CD4-positive, CD25-positive, alpha-beta regulatory T cell (primary cell): Measurements from ENCODE around the gene LARGE2. TPM values are rescaled to one million over a fixed set of nuclear protein-coding genes. Genes with fewer than 3 reads are reported as not detected.

Experiments used
- ATAC-seq, 2 donors: fragments of 150-1000 bp; cut with Tn5 transposase; one replicate each; pipeline ENCODE4 v1.10.0; 2021; ENCODE audit warnings: low read depth in 2 of 2, moderate number of reproducible peaks in 2 of 2, moderate library complexity in 1 of 2
- DNase-seq, 3 donors: peaks; one replicate each; pipeline versions ENCODE4 v3.0.0 to v3.0.0-alpha.2; 2012 to 2022; ENCODE audit warnings: mixed read lengths in 1 of 3
- H3K27ac ChIP-seq: one replicate; pipeline ENCODE4 v1.7.0; 2013; ENCODE audit warnings: mild to moderate bottlenecking, low read length; ENCODE audit not compliant: insufficient read depth, poor library complexity, severe bottlenecking
- H3K27me3 ChIP-seq: one replicate; pipeline ENCODE4 v1.7.0; 2013; ENCODE audit warnings: low read length; ENCODE audit not compliant: control insufficient read depth, insufficient read depth
- H3K36me3 ChIP-seq: one replicate; pipeline ENCODE4 v1.7.0; 2013; ENCODE audit warnings: mild to moderate bottlenecking, low read length, moderate library complexity; ENCODE audit not compliant: control insufficient read depth, insufficient read depth
- H3K4me1 ChIP-seq: 2 replicates; pipeline ENCODE4 v1.7.0; 2013; ENCODE audit warnings: mild to moderate bottlenecking, low read length; ENCODE audit not compliant: insufficient read depth, control insufficient read depth, poor library complexity, severe bottlenecking
- H3K4me3 ChIP-seq: one replicate; pipeline ENCODE4 v1.7.0; 2013; ENCODE audit warnings: low read depth, mild to moderate bottlenecking, low read length, moderate library complexity
- H3K9me3 ChIP-seq, 2 experiments: 1 replicate in 1 of 2; 2 replicates in 1 of 2; pipeline ENCODE4 v1.7.0; 2013; ENCODE audit warnings: low read length in 2 of 2, mild to moderate bottlenecking in 1 of 2, moderate library complexity in 1 of 2; ENCODE audit not compliant: control insufficient read depth in 2 of 2
- H3K27ac Mint-ChIP-seq, 3 donors: one replicate each; pipeline ENCODE4 v1.8.0; 2020 to 2022; ENCODE audit warnings: mild to moderate bottlenecking in 3 of 3, mixed read lengths in 3 of 3, moderate library complexity in 2 of 3
- H3K27me3 Mint-ChIP-seq: one replicate; pipeline ENCODE4 v1.8.0; 2022; ENCODE audit warnings: mild to moderate bottlenecking, mixed read lengths
- H3K36me3 Mint-ChIP-seq: one replicate; pipeline ENCODE4 v1.8.0; 2020; ENCODE audit warnings: mixed read lengths
- H3K4me1 Mint-ChIP-seq, 4 donors: one replicate each; pipeline ENCODE4 v1.8.0; 2020 to 2022; ENCODE audit warnings: mixed read lengths in 4 of 4, mild to moderate bottlenecking in 1 of 4
- H3K4me3 Mint-ChIP-seq, 4 donors: one replicate each; pipeline ENCODE4 v1.8.0; 2020 to 2022; ENCODE audit warnings: mild to moderate bottlenecking in 4 of 4, mixed read lengths in 4 of 4, moderate library complexity in 3 of 4
- H3K9me3 Mint-ChIP-seq, 7 donors: one replicate each; pipeline ENCODE4 v1.8.0; 2020 to 2022; ENCODE audit warnings: mixed read lengths in 7 of 7, mild to moderate bottlenecking in 3 of 7, moderate library complexity in 2 of 7
- polyA plus RNA-seq, 4 donors: library from polyadenylated mRNA; unstranded; fragments of 300-500 nt; fragmentation: Illumina TruSeq; gene quantifications; one replicate each; pipeline ENCODE4 v1.2.3, GENCODE V29; 2021
- total RNA-seq: library from RNA; stranded (reverse); gene quantifications from one replicate; pipeline ENCODE4 v1.2.3, GENCODE V29; 2022

The LARGE2 gene
- total and polyA plus RNA-seq, 5 donors from 2014 or later, result 0.65 to 4.2 (median 1.5) TPM

GRCh38 chr11:45930031-45930794 lies 7.8 kb downstream of the LARGE2 start:
- Histone ChIP-seq H3K9me3 (no peaks in the 10 kb centered on the region), H3K27me3 (no peaks in the 10 kb centered on the region), H3K36me3 (peaks cover 23% of the 10 kb centered on the region), H3K27ac (peak overlapping the region; percentile 70), H3K4me1 (peaks cover 36% of the 10 kb centered on the region), H3K4me3 (peak overlapping the region; percentile 41)
- peak overlapping the region; percentile 54 to 87 (median 72) for H3K4me3 Mint-ChIP-seq
- H3K9me3 Mint-ChIP-seq, result no peaks in the 10 kb centered on the region
- peak in 2 of 3 donors; percentile 42 to 84 for DNase-seq
- H3K27ac Mint-ChIP-seq, result peak overlapping the region; percentile 87 to 97 (median 97)
- peaks cover 6 to 44% (median 20%) of the 10 kb centered on the region in 4 donors for H3K4me1 Mint-ChIP-seq
- peak; percentile 71 to 75 for ATAC-seq
- no peaks in the 10 kb centered on the region for H3K27me3 Mint-ChIP-seq
- peaks cover 16% of the 10 kb centered on the region for H3K36me3 Mint-ChIP-seq

DNA sequence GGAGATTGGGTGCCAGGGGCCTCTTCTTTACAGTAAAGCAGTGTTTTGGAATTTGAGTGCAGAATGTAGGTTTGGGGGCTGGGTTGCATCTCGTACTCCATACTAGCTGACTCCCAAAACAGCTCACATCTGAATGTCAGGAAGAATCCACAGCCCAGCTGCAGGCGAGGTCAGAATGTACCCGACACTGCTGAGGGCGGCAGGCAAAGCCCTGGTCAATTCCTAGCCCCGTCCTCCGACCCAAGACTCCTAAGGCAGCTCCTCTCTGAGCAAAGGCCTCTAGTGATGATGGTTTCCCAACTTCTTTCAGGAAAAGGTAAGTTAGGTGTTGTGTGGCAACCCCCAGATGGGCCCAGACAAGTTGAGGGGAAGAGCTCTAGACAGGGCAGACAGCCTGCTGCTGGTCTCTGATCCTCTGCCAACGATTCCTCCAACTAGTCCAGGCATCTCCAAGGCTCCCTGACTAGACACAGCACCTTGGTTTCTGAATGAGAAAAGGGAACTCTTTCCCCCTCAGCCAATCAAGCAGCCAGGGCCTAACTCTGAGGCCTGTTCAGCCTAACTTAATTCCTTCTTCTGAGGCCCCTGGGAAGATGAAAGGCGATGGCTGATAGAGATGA lies 8.6 kb downstream of the LARGE2 start:
- H3K4me3 ChIP-seq, result no peak overlapping the region
- peak overlapping the region; percentile 70 for H3K27ac ChIP-seq
- peak overlapping the region in 2 of 4 donors; percentile 16 to 76 for H3K4me3 Mint-ChIP-seq
- H3K9me3 Mint-ChIP-seq, result no peaks in the 10 kb centered on the region
- peaks cover 31% of the 10 kb centered on the region for H3K36me3 ChIP-seq
- no peaks in the 10 kb centered on the region for H3K27me3 Mint-ChIP-seq
- no peak for ATAC-seq
- H3K9me3 ChIP-seq, result no peaks in the 10 kb centered on the region
- peak overlapping the region; percentile 78 to 92 (median 85) for H3K27ac Mint-ChIP-seq
- DNase-seq, result no peak
- H3K4me1 Mint-ChIP-seq, result peaks cover 6 to 44% (median 20%) of the 10 kb centered on the region in 4 donors
- H3K4me1 ChIP-seq, result peaks cover 36% of the 10 kb centered on the region
- H3K27me3 ChIP-seq, result no peaks in the 10 kb centered on the region
- H3K36me3 Mint-ChIP-seq, result peaks cover 16% of the 10 kb centered on the region

DNA sequence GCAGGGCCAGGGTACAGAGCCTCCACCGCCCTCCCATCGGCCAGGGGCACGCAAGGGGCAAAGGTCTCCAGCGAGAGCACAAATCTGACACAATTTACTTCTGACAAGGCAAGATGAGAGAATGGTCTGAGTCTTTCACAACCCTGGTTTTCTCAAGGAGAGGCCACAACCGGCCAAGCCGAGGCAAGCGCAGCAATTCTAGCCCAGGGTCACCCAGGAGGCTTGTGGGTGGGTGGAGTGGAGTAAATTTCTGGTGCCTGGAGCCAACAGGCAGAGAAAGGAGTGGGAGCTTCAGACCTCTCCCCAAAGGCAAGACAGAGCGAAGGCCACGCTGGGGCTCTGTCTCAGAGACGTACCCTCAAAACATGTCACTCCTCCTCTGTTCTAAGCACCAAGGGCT lies 9.3 kb downstream of the LARGE2 start:
- H3K4me1 ChIP-seq, result peaks cover 36% of the 10 kb centered on the region
- H3K4me3 Mint-ChIP-seq, result peak overlapping the region in 2 of 4 donors; percentile 13 to 26
- peaks cover 6 to 44% (median 20%) of the 10 kb centered on the region in 4 donors for H3K4me1 Mint-ChIP-seq

GRCh38 chr11:45932217-45932616 lies 9.8 kb downstream of the LARGE2 start:
- ATAC-seq, result no peak
- H3K36me3 Mint-ChIP-seq, result peaks cover 24% of the 10 kb centered on the region
- H3K4me1 ChIP-seq, result peaks cover 35% of the 10 kb centered on the region
- peaks cover 6 to 42% (median 20%) of the 10 kb centered on the region in 4 donors for H3K4me1 Mint-ChIP-seq
- H3K9me3 ChIP-seq, result no peaks in the 10 kb centered on the region
- peak overlapping the region in 2 of 3 donors; percentile 25 to 85 for H3K27ac Mint-ChIP-seq
- H3K36me3 ChIP-seq, result peaks cover 41% of the 10 kb centered on the region
- H3K4me3 Mint-ChIP-seq, result peak overlapping the region in 2 of 4 donors; percentile 15
- H3K27ac ChIP-seq, result no peak overlapping the region
- DNase-seq, result no peak
- no peaks in the 10 kb centered on the region for H3K27me3 Mint-ChIP-seq
- H3K4me3 ChIP-seq, result no peak overlapping the region
- no peaks in the 10 kb centered on the region for H3K27me3 ChIP-seq
- no peaks in the 10 kb centered on the region for H3K9me3 Mint-ChIP-seq

More for the DNA sequence above, 9.3 kb downstream of the LARGE2 start:
- peaks cover 19% of the 10 kb centered on the region for H3K36me3 Mint-ChIP-seq
- ATAC-seq (no peak), DNase-seq (no peak)
- Histone ChIP-seq H3K27me3 (no peaks in the 10 kb centered on the region), H3K4me3 (no peak overlapping the region), H3K9me3 (no peaks in the 10 kb centered on the region), H3K36me3 (peaks cover 36% of the 10 kb centered on the region), H3K27ac (peak overlapping the region; percentile 70)
- no peaks in the 10 kb centered on the region for H3K27me3 Mint-ChIP-seq
- H3K9me3 Mint-ChIP-seq, result no peaks in the 10 kb centered on the region
- peak overlapping the region; percentile 75 to 85 (median 78) for H3K27ac Mint-ChIP-seq

DNA sequence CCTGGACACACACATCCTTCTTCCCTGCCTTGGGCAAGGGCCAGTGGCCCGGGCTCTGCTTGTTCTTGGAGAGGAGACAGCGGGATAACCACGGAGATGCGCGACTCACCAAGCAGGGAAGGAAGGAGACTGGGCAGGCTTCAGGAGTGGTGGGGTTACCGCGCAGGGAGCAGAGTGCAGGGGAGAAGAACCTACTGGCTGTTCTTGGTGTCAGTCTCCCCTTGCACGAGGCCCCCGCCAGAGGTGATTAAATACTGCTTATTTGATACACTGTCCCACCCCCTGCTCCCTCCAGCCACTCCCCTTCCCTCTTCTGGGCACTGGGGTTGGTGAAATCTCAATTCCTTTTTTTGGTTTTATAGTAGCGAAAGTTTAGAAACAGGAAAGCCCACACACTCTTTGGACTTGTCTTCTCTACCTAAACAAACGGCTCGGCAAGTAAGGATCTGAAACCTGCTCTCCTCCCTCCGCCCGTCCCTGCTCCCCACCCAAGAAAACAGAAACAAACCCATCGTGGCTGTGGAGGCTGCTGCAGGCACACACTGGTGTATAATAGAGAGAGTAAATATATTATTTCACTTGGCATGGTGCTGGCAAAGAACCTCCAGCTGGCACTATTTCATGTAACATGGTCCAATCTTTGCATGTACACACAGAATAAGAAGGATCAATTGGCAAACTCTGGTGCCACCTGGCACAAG lies 10.8 kb downstream of the LARGE2 start:
- Mint-ChIP-seq H3K27ac (peak overlapping the region in 1 of 3 donors; percentile 85), H3K36me3 (peaks cover 26% of the 10 kb centered on the region), H3K4me1 (peaks cover 6 to 34% (median 20%) of the 10 kb centered on the region in 4 donors), H3K27me3 (no peaks in the 10 kb centered on the region), H3K4me3 (peak overlapping the region in 1 of 4 donors; percentile 15), H3K9me3 (no peaks in the 10 kb centered on the region)
- H3K9me3 ChIP-seq, result no peaks in the 10 kb centered on the region
- no peaks in the 10 kb centered on the region for H3K27me3 ChIP-seq
- DNase-seq (no peak), ATAC-seq (peak in 1 of 2 donors; percentile 7)
- H3K36me3 ChIP-seq, result peaks cover 49% of the 10 kb centered on the region
- H3K27ac ChIP-seq, result no peak overlapping the region
- H3K4me3 ChIP-seq, result no peak overlapping the region
- H3K4me1 ChIP-seq, result peaks cover 29% of the 10 kb centered on the region

DNA sequence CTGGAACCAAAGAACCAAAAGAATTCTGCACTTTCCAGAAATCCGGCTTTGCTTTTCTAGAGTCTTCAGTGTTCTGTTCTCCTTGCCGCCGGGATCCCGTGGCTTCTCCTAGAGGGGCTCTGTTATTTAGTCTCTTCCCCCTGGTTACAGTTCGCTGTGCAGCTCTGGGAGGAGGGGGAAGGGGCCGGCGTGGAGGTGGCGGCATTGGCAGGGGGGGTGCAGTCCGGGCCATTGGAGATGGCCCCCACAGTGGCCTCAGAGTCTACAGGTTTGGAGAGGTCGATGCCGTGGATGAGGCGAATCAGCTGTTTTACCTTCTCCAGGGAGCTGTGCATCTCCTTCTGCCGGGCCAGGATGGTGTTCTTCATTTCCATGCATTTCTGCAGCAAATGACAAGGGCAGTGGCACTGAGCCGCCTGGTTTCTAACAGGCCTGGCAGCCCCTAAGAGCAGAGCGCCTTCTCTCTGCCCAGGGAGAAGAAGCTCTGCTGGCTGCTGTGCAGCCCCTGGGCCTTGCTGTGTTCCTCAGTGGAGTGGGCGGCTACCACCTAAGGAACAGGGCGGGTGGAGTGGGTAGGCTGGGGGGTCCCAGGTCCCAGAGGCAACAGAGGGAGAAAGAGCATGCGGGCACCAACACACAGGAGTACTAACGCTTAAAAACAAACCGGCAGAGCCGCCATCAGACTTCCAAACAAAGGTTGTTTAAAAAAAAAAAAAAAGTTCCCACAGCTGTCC lies 11.6 kb downstream of the LARGE2 start:
- Mint-ChIP-seq H3K27me3 (no peaks in the 10 kb centered on the region), H3K27ac (no peak overlapping the region), H3K4me1 (peaks cover 6 to 28% (median 20%) of the 10 kb centered on the region in 4 donors), H3K36me3 (peaks cover 29% of the 10 kb centered on the region), H3K9me3 (no peaks in the 10 kb centered on the region), H3K4me3 (no peak overlapping the region)
- H3K4me1 ChIP-seq, result peaks cover 28% of the 10 kb centered on the region
- H3K9me3 ChIP-seq, result no peaks in the 10 kb centered on the region
- DNase-seq (no peak), ATAC-seq (no peak)
- no peak overlapping the region for H3K27ac ChIP-seq
- no peak overlapping the region for H3K4me3 ChIP-seq
- no peaks in the 10 kb centered on the region for H3K27me3 ChIP-seq
- peaks cover 52% of the 10 kb centered on the region for H3K36me3 ChIP-seq
